ENCODE data around the gene HACL1.

HACL1 gene

DNA sequence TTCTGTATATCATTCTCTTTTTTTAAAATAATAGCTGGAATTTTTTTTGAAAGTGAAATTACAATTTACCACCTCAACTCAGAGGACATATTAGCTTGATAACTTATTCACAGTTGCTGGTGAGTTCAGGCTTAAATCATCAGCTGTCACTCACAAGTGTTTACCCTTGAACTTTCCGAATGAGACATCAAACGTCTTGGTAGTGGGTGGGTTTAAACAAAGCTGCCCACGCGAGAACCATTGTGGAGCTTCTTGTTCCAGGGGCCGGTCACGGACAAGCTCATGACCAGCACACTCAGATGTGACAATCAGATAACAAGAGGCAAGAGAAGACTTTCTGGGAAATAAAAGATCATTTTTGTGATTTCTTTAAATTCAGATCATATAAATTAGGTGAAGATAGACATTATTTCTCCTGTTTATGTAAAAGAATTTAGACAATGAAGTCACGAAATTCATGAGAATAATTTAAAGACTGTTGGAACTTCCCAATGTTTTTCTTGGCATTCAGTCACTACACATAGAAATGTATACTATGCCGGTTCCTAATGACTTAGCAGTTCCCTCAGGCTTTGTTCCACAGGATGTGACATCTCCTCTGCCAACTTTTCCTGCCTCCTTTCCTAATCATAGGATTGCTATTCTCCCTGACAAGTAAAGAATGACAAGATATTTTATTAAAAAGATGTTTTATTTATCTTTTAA lies 29.4 kb upstream of the HACL1 start (continued):
- TF ChIP-seq, protein P1, sequence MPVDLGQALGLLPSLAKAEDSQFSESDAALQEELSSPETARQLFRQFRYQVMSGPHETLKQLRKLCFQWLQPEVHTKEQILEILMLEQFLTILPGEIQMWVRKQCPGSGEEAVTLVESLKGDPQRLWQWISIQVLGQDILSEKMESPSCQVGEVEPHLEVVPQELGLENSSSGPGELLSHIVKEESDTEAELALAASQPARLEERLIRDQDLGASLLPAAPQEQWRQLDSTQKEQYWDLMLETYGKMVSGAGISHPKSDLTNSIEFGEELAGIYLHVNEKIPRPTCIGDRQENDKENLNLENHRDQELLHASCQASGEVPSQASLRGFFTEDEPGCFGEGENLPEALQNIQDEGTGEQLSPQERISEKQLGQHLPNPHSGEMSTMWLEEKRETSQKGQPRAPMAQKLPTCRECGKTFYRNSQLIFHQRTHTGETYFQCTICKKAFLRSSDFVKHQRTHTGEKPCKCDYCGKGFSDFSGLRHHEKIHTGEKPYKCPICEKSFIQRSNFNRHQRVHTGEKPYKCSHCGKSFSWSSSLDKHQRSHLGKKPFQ (tag by site-specific recombination; IDR thresholded peaks at IDR 0.05) = no peak
- TF ChIP-seq, protein P2, sequence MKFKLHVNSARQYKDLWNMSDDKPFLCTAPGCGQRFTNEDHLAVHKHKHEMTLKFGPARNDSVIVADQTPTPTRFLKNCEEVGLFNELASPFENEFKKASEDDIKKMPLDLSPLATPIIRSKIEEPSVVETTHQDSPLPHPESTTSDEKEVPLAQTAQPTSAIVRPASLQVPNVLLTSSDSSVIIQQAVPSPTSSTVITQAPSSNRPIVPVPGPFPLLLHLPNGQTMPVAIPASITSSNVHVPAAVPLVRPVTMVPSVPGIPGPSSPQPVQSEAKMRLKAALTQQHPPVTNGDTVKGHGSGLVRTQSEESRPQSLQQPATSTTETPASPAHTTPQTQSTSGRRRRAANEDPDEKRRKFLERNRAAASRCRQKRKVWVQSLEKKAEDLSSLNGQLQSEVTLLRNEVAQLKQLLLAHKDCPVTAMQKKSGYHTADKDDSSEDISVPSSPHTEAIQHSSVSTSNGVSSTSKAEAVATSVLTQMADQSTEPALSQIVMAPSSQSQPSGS (tag by site-specific recombination; IDR thresholded peaks at IDR 0.05; ENCODE audit: low read depth) = no peak
- TF ChIP-seq ZNF843 (tag by site-specific recombination; IDR thresholded peaks at IDR 0.05) (peak; percentile 48; the same call in 1 of the 2 replicates), ZXDB (tag by site-specific recombination; IDR thresholded peaks at IDR 0.05) (peak; percentile 72; the same call in 1 of the 2 replicates), ZNF214 (tag by site-specific recombination; IDR thresholded peaks at IDR 0.05; ENCODE audit: borderline replicate concordance) (no peak), FEZF1 (tag by site-specific recombination; IDR thresholded peaks at IDR 0.05) (peak; percentile 53; the same call in 1 of the 2 replicates), KLF7 (tag by site-specific recombination; IDR thresholded peaks at IDR 0.05; ENCODE audit: borderline replicate concordance) (no peak), ZNF664 (tag by site-specific recombination; IDR thresholded peaks at IDR 0.05) (no peak), GLIS2 (tag by site-specific recombination; IDR thresholded peaks at IDR 0.05) (no peak), ZNF473 (tag by site-specific recombination; IDR thresholded peaks at IDR 0.05) (no peak), GFI1B (tag by site-specific recombination; IDR thresholded peaks at IDR 0.05) (no peak), GLI4 (tag by site-specific recombination; IDR thresholded peaks at IDR 0.05) (no peak), ZNF394 (tag by site-specific recombination; IDR thresholded peaks at IDR 0.05; ENCODE audit: borderline replicate concordance) (no peak), ZNF791 (tag by site-specific recombination; IDR thresholded peaks at IDR 0.05) (no peak), ZNF677 (tag by site-specific recombination; IDR thresholded peaks at IDR 0.05) (no peak)

DNA sequence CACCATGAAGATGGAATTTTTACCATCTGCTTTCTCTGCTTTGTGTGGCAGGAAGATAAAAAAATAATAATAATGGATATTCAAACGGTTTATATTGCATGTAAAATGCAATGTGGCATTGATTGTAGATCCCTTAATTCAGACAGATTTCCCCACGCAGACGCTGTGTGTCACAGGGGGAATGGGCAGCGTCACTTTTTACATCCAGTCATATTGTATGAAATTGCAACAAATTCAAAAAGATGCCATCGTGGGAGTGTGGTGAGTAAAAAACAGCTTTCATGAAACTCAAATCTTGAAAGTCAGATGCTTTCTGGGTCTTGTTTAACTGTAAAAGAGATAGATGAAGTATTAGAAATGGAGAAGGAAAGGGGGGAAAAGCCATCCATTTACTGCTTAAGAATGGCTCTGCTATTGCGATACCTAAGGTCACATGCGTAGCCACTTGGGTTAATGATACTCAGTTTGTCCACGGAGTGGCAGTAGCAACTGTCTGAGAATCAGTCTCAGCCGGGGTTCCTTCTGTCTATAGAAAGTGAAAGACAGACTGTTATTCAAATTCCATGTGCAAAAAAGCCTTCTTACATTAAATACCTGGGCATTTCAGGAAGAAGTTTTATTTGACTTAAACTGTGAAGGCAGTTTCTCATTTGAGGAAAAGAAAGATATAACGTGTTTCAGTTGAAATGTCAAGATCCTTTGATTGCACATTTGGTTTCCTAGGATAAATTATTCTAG lies 28.7 kb upstream of the HACL1 start:
- no peaks in the 10 kb centered on the region for H3K9me3 ChIP-seq (ENCODE audit: control insufficient read depth, insufficient read depth, low read depth, low read length)
- H3K4me1 ChIP-seq (ENCODE audit: control insufficient read depth, insufficient read depth, low read length) = peaks cover 36% of the 10 kb centered on the region
- H3K36me3 ChIP-seq (ENCODE audit: control insufficient read depth in 2 of 2, insufficient read depth in 1 of 2, low read length in 2 of 2) = no peaks in the 10 kb centered on the region
- POLR2A ChIA-PET = interaction anchor here (1.0 to 1.7 kb wide), 2 partner anchors 22 to 29 kb away, joined by 3 to 7 read pairs; partner anchors contain the start of genes BTD and HACL1
- H3K27ac ChIP-seq (ENCODE audit: extremely low read depth, low read depth, low read length) = no peak overlapping the region
- peak overlapping the region; percentile 10; the same call in 1 of the 2 replicates for H3K4me3 ChIP-seq (ENCODE audit: low read depth, low read length)
- CTCF ChIA-PET = interaction anchor here (0.6 to 3.1 kb wide), 16 partner anchors 11 to 623 kb away, joined by 3 to 22 read pairs (median 4); no protein-coding TSS in a partner anchor
- TF ChIP-seq ZNF561 (tag by site-specific recombination; IDR thresholded peaks at IDR 0.05; ENCODE audit: borderline replicate concordance) (peak; percentile 65; the same call in 1 of the 2 replicates), ZNF701 (tag by site-specific recombination; IDR thresholded peaks at IDR 0.05) (0 out of 2 replicates have a peak, but pooled peaks have one; percentile 20), ZNF2 (tag by site-specific recombination; IDR thresholded peaks at IDR 0.05) (0 out of 2 replicates have a peak, but pooled peaks have one; percentile 15), ZNF660 (tag by site-specific recombination; IDR thresholded peaks at IDR 0.05) (peak; percentile 82; the same call in 1 of the 2 replicates), ZNF654 (tag by site-specific recombination; IDR thresholded peaks at IDR 0.05; ENCODE audit: low read depth) (peak; percentile 88), OSR2 (tag by site-specific recombination; IDR thresholded peaks at IDR 0.05) (0 out of 2 replicates have a peak, but pooled peaks have one; percentile 24), ZNF324 (tag by site-specific recombination; IDR thresholded peaks at IDR 0.05) (no peak), WT1 (tag by site-specific recombination; IDR thresholded peaks at IDR 0.05) (no peak), ZSCAN30 (tag by site-specific recombination; IDR thresholded peaks at IDR 0.05) (0 out of 2 replicates have a peak, but pooled peaks have one; percentile 41), ZNF239 (tag by site-specific recombination; IDR thresholded peaks at IDR 0.05) (no peak), ZNF501 (tag by site-specific recombination; IDR thresholded peaks at IDR 0.05) (0 out of 2 replicates have a peak, but pooled peaks have one; percentile 16)
- TF ChIP-seq, protein P3, sequence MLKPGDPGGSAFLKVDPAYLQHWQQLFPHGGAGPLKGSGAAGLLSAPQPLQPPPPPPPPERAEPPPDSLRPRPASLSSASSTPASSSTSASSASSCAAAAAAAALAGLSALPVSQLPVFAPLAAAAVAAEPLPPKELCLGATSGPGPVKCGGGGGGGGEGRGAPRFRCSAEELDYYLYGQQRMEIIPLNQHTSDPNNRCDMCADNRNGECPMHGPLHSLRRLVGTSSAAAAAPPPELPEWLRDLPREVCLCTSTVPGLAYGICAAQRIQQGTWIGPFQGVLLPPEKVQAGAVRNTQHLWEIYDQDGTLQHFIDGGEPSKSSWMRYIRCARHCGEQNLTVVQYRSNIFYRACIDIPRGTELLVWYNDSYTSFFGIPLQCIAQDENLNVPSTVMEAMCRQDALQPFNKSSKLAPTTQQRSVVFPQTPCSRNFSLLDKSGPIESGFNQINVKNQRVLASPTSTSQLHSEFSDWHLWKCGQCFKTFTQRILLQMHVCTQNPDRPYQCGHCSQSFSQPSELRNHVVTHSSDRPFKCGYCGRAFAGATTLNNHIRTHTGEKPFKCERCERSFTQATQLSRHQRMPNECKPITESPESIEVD (tag by site-specific recombination; IDR thresholded peaks at IDR 0.05) = peak; percentile 41; the same call in 1 of the 2 replicates
- TF ChIP-seq, protein P4, sequence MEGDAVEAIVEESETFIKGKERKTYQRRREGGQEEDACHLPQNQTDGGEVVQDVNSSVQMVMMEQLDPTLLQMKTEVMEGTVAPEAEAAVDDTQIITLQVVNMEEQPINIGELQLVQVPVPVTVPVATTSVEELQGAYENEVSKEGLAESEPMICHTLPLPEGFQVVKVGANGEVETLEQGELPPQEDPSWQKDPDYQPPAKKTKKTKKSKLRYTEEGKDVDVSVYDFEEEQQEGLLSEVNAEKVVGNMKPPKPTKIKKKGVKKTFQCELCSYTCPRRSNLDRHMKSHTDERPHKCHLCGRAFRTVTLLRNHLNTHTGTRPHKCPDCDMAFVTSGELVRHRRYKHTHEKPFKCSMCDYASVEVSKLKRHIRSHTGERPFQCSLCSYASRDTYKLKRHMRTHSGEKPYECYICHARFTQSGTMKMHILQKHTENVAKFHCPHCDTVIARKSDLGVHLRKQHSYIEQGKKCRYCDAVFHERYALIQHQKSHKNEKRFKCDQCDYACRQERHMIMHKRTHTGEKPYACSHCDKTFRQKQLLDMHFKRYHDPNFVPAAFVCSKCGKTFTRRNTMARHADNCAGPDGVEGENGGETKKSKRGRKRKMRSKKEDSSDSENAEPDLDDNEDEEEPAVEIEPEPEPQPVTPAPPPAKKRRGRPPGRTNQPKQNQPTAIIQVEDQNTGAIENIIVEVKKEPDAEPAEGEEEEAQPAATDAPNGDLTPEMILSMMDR (tag by site-specific recombination; IDR thresholded peaks at IDR 0.05) = peak; percentile 64

Measured in HEK293 (cell line).